Activated T-cell treated with anti-CD3 and anti-CD28 coated beads for 1 hour (primary cell): ENCODE data around the gene ACTL8.

Experiments used
- DNase-seq: peaks from one replicate; pipeline ENCODE4 v3.0.0-alpha.2; 2020; ENCODE audit warnings: low read depth

The ACTL8 gene

DNA sequence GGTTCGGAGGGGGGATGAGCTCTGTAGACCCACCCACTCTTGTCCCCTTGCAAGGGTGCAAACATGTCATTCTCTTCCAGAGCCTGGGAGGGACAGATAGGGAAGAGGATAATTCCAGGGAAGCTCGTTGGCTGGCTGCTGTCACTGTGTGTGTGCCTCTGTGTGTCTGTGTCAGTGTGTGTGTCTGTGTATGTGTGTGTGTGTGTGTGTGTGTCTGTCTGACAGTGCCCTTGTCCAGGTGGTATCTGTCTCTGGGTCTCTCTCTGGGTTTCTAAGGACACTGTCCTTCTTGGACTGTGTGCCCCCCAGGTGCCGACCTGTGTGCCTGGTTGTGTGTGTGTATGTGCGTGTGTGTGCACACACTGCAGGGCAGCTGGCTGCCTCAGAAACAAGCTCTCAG lies 90.5 kb downstream of the ACTL8 start:
- no peak for DNase-seq

- DNase-seq = no peak
These were observed 91.2 kb downstream of the ACTL8 start for GRCh38 chr1:17846341-17846740.

DNA sequence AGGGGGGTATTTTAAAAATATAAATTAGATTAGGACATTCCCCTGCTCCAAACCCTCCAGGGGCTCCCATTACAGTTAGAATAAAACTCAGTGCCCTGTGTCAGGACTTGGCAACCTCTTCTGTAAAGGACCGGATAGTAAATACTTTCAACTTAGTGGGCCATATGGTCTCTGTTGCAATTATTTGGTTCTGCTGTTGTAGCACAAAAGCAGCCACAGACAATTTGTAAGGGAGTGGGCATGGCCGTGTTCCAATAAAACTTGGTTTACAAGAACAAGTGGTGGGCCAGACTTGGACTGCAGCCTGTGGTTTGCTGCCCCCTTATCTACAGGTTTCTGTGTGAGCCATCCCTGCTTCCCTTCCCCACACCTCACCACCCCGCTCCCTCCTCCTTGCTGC lies 92.0 kb downstream of the ACTL8 start:
- no peak for DNase-seq

GRCh38 chr1:17849216-17849615 lies 94.1 kb downstream of the ACTL8 start:
- DNase-seq = no peak

DNA sequence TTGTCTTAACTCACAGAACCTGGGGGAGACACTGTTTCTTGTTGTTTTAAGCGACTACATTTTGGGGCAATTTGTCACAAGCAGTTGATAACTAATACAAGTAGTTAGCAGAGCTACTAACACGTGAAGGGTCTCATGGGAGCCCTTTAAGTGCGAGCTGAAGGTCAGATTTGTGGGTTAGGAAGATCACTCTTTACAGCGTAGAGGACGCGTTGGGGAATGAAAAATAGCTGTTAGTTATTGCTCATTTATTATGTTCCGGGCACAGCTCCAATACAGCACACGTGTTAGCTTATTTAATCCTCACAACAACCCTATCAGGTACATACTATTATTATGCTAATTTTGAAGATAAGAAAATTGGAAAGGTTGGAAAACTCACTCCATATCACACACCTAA lies 95.9 kb downstream of the ACTL8 start:
- DNase-seq = no peak

DNA sequence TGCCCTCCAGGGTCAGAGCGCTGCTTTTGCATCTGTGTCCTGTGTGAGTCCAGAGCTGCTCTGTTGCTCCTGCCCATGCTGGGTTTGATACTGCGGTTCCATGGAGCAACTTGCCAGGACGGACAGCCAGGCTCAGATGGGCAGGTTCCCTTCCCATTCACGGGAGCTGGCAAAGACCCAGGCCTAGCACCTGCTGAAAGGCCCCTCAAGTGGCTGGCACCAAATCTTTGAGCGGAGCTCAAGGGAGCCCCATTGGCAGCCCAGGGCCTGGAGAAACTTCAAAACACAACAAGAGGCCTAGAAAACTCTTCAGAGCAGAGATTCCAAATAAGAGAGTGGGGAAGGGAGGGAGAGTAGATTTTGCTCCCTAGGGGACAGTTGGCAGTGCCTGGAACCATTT lies 97.2 kb downstream of the ACTL8 start:
- no peak for DNase-seq

- no peak for DNase-seq
These were observed 98.3 kb downstream of the ACTL8 start for GRCh38 chr1:17853241-17853935.

- DNase-seq = no peak
These were observed 101.5 kb downstream of the ACTL8 start for GRCh38 chr1:17856496-17857108.

DNA sequence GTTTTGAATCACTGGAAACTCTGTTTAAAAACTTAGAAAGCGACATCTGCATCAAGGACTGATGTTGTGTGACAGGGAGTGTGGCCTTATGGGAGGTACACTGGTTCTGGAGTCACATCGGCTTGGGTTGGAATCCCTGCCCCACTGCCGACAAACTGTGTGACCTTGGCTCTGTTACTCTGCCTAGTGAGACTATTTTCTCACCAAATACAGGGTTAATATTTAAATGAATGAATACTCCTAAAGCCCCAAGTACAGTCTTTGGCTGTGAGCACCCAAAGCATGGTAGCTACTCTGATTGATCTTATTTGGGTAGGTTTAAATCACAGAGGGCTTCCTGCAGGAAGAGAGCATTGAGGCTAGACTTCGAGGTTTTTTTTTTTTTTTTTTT lies 102.0 kb downstream of the ACTL8 start:
- DNase-seq = no peak

DNA sequence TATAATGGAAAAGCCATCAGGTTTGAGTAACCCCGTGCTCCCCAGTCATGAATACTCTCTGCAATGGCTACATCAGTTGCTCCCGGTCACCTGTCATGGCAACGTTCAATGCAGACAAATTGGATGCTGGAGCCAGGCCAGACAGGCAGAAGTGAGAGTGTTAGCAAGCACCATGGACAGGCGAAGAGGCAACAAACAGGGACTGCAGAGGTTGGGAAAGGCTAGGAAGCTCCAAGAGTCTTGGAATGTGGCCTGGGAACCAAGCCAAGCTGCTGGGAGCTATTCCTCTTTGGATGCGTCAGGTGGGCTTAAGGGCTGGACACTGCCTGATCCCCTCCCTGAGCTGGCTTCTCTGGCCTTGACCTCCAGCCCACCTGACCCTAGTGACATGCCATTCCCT lies 102.9 kb downstream of the ACTL8 start:
- no peak for DNase-seq

- DNase-seq = no peak
These were observed 105.7 kb downstream of the ACTL8 start for GRCh38 chr1:17860812-17861211.

- DNase-seq = no peak
These were observed 106.6 kb downstream of the ACTL8 start for GRCh38 chr1:17861685-17862084.

DNA sequence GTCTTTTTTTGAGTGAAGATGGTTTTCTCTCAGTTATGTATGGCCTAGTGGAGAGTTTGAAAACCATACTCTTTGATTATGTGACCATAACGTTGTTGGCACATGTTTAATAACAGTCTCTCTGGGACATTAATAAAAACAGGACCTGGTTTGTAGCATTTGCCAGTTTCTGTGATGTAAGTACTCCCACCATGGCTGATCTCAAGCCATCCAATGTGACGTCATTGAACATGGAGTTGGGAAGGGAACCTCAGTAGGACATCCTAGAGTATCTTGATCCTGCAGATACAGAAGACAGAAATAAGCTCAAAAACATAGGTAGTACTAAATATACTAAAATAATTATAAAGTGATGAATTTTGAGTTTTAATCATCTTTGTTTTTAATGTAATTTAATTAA lies 107.0 kb downstream of the ACTL8 start:
- no peak for DNase-seq

DNA sequence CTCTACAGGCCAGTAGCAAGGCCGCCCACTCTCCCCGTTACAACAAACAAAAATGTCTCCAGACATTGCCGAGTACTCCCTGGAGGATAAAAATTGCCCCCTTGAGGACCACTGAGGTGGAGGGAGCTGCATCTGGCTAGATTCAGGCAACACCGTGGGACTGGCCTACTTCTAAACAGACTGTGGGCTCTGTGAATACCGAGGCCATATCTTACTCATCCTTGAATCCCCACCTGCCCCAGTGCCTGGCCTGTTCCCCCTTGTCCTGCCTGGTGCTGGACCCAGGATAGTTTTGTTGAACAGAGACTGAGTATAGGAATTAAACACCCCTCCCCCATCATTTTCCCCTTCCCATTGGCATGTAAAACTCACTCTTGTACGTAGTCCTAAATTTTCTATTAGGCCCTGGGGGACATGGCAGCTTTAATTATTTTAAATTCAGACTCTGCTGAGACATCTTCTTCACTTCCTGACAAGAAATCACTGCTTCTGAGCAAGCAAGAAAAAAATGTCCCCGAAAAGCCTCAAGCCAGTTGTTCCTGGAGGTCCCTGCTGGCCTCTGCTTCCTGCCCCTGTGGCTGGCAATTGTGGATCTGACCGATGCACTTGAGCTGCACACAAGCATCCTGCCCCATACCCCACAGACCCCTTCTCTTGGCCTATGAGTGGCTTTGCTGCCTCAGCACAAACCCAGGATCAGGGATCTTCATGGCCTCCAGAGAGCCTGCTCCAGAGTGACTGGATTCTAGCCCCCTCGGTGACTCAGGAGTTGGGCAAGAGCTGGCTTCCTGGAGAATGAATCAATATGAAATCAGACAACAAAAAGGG lies 111.0 kb downstream of the ACTL8 start:
- DNase-seq = no peak

DNA sequence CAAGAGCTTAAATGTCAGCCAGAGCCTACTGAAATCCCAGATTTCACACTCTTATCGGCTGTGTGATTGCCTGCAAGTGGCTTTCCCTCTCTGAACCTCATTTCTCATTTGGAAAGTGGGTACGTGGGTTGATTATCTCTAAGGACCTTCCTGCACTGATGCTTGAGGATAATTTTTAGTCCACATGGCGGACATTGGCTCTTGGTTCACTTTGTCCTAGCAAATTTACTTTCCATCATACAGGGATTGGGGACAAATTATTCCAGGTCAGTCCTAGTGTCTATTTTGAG lies 111.6 kb downstream of the ACTL8 start:
- no peak for DNase-seq

DNA sequence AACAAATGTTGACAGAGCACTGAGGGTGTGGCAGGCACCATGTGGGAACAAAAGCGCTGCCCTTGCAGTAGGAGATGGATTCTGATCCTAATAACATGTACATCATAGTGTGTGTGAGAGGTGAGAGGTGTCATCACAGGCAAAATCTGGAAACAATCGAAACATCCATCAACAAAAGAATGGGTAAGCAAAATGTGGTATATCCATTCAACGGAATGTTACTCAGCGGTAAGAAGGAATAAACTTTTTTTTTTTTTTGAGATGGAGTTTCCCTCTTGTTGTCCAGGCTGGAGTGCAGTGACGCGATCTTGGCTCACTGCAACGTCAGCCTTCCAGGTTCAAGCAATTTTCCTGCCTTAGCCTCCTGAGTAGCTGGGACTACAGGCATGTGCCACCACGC lies 112.3 kb downstream of the ACTL8 start:
- no peak for DNase-seq

DNA sequence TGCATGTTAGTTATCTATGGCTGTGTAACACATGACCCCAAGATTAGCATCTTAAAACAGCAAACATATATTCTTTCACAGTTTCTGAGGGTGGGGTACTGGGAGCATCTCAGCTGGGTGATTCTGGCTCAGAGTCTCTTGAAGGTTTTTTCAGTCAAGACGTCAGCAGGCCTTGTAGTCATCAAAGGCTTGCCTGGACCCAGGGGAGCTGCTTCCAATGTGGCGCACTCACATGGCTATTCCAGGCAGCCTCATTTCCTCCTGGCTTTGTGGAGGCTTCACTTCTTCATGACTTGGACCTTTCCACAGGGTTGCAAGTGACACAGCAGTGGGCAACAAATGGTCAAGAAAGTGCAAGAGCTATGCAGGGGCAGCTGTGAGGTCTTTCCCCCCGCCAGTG lies 114.7 kb downstream of the ACTL8 start:
- no peak for DNase-seq

DNA sequence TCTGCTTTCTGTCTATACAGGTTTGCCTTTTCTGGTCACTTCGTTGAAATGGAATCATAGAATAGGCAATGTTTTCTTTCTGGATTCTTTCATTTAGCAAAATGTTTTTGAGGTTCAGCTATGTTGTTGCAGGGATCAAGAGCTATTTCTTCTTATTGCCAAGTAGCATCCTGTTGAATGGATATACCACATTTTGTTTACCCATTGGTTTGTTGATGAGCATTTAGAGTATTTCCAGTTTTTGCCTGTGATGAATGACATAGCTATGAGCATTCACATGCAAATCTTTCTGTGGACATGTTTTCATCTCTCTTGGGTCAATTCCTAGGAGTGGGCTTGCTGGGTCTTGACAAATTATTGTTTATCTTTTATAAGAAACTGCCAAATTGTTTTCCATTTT lies 115.5 kb downstream of the ACTL8 start:
- no peak for DNase-seq

DNA sequence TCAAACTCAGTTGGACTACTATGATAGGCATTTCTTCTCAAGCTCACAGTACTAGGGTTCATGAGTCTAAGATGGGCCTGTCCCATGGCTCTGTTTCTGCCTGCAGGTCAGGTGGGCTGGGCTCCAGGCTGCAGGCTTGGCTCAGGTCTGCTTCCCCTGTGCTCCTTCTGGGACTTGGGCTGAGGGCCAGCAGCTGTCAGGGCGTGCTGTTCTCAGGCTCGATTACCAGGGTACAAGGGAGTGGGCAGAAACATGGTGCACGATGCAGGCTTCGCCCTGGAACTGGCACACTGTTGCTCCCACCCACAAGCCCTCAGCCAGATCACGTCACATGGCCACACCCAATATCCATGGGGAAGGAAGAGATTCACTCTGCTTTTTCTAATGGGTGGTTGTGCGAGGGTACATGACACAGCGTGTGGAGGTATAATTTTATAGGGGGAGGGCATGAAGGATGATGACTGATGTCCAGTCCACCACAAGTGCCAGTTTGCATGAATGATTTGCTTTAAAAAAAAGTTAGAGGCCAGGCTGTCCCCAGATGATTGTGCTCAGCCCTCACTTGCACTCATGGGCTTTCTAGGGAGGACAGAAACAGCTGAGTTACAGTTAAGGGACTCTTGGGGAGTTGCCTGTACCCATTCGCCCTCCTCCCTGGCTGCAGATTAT lies 118.0 kb downstream of the ACTL8 start:
- no peak for DNase-seq

DNA sequence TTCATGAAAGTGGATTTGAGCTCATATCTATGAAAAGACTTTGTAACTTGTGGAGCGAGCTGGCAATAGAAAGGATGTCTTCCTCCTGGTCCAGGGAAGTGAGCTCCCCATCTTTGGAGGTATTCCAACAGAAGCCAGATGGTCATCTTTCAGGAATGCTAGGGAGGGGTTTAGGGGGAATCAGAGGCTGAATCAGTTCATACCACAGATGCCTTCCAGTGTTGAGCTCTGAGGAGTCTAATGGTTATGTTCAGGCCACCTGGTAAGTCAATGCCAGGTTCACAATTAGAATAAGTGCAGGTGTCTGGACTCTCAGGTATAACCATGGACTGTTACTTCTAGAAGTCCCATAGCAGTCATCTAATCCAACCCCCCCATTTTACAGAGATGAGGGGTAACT lies 119.1 kb downstream of the ACTL8 start:
- DNase-seq = no peak

- DNase-seq = no peak
These were observed 119.6 kb downstream of the ACTL8 start for GRCh38 chr1:17874710-17875109.

DNA sequence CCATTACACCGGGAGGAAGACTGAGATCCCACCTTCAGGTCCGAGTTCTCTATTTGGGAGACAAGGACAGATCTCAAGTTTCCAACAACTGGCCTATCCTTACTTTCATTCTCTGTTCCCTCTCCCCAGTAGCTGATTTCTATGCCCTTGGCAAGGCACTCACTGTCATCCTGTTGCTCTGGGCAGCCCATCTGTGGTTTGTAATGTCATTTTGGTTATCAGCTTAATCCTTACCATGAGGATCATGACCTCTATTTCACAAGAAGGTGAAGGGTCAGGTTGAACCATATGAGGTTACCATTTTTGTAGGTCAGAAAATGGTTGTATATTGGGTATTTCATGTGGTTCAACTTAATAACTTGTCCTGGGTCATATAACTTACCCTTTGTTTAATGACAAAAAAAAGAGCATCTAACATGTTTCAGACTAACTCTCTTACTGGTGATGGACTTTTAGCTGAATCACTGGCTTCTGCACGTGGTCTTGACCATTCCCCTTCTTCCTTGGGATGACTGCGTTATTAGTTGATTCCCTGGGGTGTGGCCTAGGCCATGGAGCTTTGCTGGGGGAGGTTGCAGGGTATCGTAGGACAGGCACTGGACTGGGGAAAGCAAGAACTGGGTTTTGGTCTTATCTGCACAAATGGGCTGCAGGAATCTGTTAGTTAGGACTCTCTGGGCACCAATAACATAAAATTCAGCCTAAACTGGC lies 120.2 kb downstream of the ACTL8 start:
- no peak for DNase-seq
